Vagina (tissue), 2 donors: ENCODE data around the gene MAX. TPM values are rescaled to one million over a fixed set of nuclear protein-coding genes. Genes with fewer than 3 reads are reported as not detected.

Experiments used
- DNase-seq, 2 donors: peaks; one replicate each; pipeline ENCODE4 v3.0.0-alpha.2; 2017; ENCODE audit errors: extremely low spot score in 2 of 2
- H3K27ac ChIP-seq: fragments of 200-600 bp; sonication (generic); one replicate; pipeline ENCODE4 v1.5.1; 2019
- H3K27me3 ChIP-seq: fragments of 200-600 bp; sonication (generic); one replicate; pipeline ENCODE4 v1.5.1; 2019
- H3K36me3 ChIP-seq, 2 donors: fragments of 200-600 bp; sonication (generic); one replicate each; pipeline ENCODE4 v1.5.1; 2017 to 2019
- H3K4me1 ChIP-seq: fragments of 200-600 bp; sonication (generic); one replicate; pipeline ENCODE4 v1.5.1; 2019
- H3K4me3 ChIP-seq, 2 donors: fragments of 200-600 bp; sonication (generic); 1 replicate in 1 of 2; 2 replicates in 1 of 2; pipeline ENCODE4 v1.5.1; 2016 to 2019
- H3K9me3 ChIP-seq: fragments of 200-600 bp; sonication (generic); one replicate; pipeline ENCODE4 v1.5.1; 2019
- POLR2A ChIP-seq, 2 donors: fragments of 450-650 bp; IDR thresholded peaks; one replicate each; pipeline ENCODE4 v1.6.1; 2017; ENCODE audit warnings: antibody characterized with exemption in 2 of 2, mild to moderate bottlenecking in 2 of 2, moderate library complexity in 2 of 2
- POLR2AphosphoS5 ChIP-seq, 2 donors: sonication (generic); formaldehyde crosslinking; IDR thresholded peaks; one replicate each; pipeline ENCODE4 v1.9.0; 2017; ENCODE audit warnings: antibody characterized with exemption in 2 of 2, mild to moderate bottlenecking in 2 of 2, low read depth in 1 of 2; ENCODE audit not compliant: insufficient read depth in 1 of 2
- intact Hi-C: fragments of 100-400 bp; cut with DNase I; formaldehyde crosslinking; loops from one replicate; pipeline ENCODE4 v1.15.1; 2023
- total RNA-seq: library from RNA; depleted of rRNA; stranded (reverse); fragments of >200 nt; gene quantifications from one replicate; pipeline ENCODE4 v1.2.3, GENCODE V29; 2016
- TF ChIP-seq, protein P1 (sequence below), 3 experiments: fragments of 450-650 bp in 2 of 3; fragments of 200-600 bp in 1 of 3; sonication (generic) in 1 of 3; IDR thresholded peaks; one replicate each; pipeline ENCODE4 v1.5.1; 2017 to 2019; ENCODE audit warnings: antibody characterized with exemption in 3 of 3, mild to moderate bottlenecking in 2 of 3, moderate library complexity in 2 of 3

Gene MAX
- total RNA-seq, 1 donor from 2014 or later: 71.7 TPM

- no peaks in the 10 kb centered on the region for H3K27me3 ChIP-seq
- H3K4me3 ChIP-seq: no peak overlapping the region
- peaks cover 0 to 43% of the 10 kb centered on the region in 2 donors for H3K36me3 ChIP-seq
- intact Hi-C loops: no loop called here
- H3K9me3 ChIP-seq: no peaks in the 10 kb centered on the region
- H3K4me1 ChIP-seq: peaks cover 77% of the 10 kb centered on the region
- H3K27ac ChIP-seq: peak overlapping the region; percentile 66
- no peak for DNase-seq
- TF ChIP-seq, protein P1, sequence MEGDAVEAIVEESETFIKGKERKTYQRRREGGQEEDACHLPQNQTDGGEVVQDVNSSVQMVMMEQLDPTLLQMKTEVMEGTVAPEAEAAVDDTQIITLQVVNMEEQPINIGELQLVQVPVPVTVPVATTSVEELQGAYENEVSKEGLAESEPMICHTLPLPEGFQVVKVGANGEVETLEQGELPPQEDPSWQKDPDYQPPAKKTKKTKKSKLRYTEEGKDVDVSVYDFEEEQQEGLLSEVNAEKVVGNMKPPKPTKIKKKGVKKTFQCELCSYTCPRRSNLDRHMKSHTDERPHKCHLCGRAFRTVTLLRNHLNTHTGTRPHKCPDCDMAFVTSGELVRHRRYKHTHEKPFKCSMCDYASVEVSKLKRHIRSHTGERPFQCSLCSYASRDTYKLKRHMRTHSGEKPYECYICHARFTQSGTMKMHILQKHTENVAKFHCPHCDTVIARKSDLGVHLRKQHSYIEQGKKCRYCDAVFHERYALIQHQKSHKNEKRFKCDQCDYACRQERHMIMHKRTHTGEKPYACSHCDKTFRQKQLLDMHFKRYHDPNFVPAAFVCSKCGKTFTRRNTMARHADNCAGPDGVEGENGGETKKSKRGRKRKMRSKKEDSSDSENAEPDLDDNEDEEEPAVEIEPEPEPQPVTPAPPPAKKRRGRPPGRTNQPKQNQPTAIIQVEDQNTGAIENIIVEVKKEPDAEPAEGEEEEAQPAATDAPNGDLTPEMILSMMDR (IDR thresholded peaks at IDR 0.05): no peak
- TF ChIP-seq POLR2A (IDR thresholded peaks at IDR 0.05) (no peak), POLR2AphosphoS5 (IDR thresholded peaks at IDR 0.05; ENCODE audit: insufficient read depth in 1 of 2, low read depth in 1 of 2) (no peak)
These were observed 30.1 kb downstream of the MAX start for GRCh38 chr14:65072256-65072655.

DNA sequence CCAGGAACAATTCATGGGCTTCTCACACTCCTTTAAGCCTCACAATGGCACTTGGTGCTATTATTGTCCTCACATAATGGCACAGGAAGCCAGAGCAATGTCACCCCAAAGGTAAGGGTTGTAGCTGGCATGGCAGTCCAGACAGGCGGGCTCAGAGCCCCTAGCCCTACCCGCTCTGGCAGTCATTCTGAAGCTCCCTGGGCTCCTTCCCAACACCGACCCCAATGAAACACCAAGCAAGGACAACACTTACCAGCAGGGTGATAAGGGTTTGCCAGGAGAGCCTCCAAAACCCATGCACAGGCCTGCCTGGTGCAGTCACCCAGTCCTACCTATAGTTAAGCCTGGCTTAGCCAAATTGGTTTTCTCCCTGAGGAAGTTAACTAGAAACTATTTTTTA, 30.8 kb downstream of the MAX start:
- no peaks in the 10 kb centered on the region for H3K27me3 ChIP-seq
- TF ChIP-seq, protein P1 (IDR thresholded peaks at IDR 0.05): no peak
- no peak for TF ChIP-seq POLR2AphosphoS5 (IDR thresholded peaks at IDR 0.05; ENCODE audit: insufficient read depth in 1 of 2, low read depth in 1 of 2)
- TF ChIP-seq POLR2A (IDR thresholded peaks at IDR 0.05): no peak
- DNase-seq: no peak
- peaks cover 0 to 36% of the 10 kb centered on the region in 2 donors for H3K36me3 ChIP-seq
- no peaks in the 10 kb centered on the region for H3K9me3 ChIP-seq
- intact Hi-C loops: no loop called here
- H3K4me3 ChIP-seq: no peak overlapping the region
- peaks cover 77% of the 10 kb centered on the region for H3K4me1 ChIP-seq
- H3K27ac ChIP-seq: peak overlapping the region; percentile 66

GRCh38 chr14:65070471-65070976, 31.8 kb downstream of the MAX start:
- no peak for DNase-seq
- Histone ChIP-seq H3K4me1 (peaks cover 69% of the 10 kb centered on the region), H3K4me3 (no peak overlapping the region), H3K9me3 (no peaks in the 10 kb centered on the region), H3K27ac (no peak overlapping the region), H3K27me3 (no peaks in the 10 kb centered on the region), H3K36me3 (peaks cover 0 to 30% of the 10 kb centered on the region in 2 donors)
- TF ChIP-seq POLR2A (IDR thresholded peaks at IDR 0.05): no peak
- TF ChIP-seq, protein P1 (IDR thresholded peaks at IDR 0.05): no peak
- TF ChIP-seq POLR2AphosphoS5 (IDR thresholded peaks at IDR 0.05; ENCODE audit: insufficient read depth in 1 of 2, low read depth in 1 of 2): peak; percentile 21 to 35
- intact Hi-C loops: no loop called here

DNA sequence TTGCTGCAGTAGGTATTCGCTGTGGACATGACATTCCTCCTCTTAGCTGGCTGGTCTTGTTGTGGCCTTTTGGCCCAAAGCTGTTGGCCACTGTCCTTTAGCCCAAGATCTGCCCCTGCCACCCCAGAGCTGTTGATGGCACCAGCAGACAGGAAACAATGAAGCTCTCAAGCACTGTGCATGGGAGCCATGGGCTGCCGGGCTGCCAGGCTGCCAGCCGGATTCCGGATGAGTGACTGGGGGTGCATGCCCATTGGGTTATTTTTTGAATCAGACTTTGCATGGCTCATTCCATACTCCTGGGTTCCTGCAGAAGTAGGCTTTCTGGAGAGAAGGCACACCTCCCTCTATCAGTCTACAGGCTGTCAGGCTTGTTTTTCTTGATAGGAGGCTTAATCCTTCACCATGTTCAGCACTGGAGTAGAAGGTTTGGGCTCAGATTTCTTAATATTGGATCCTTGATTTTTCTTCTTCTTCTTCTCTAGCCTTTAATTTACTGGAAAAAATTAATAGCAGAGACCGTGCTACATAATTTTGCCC, 32.4 kb downstream of the MAX start:
- TF ChIP-seq POLR2AphosphoS5 (IDR thresholded peaks at IDR 0.05; ENCODE audit: insufficient read depth in 1 of 2, low read depth in 1 of 2) (no peak), POLR2A (IDR thresholded peaks at IDR 0.05) (no peak)
- TF ChIP-seq, protein P1 (IDR thresholded peaks at IDR 0.05): no peak
- intact Hi-C loops: no loop called here
- H3K36me3 ChIP-seq: peaks cover 0 to 32% of the 10 kb centered on the region in 2 donors
- H3K27me3 ChIP-seq: no peaks in the 10 kb centered on the region
- H3K4me1 ChIP-seq: peaks cover 64% of the 10 kb centered on the region
- H3K4me3 ChIP-seq: no peak overlapping the region
- no peaks in the 10 kb centered on the region for H3K9me3 ChIP-seq
- no peak overlapping the region for H3K27ac ChIP-seq
- no peak for DNase-seq

- H3K4me3 ChIP-seq: no peak overlapping the region
- peaks cover 29% of the 10 kb centered on the region for H3K4me1 ChIP-seq
- intact Hi-C loops: no loop called here
- H3K9me3 ChIP-seq: no peaks in the 10 kb centered on the region
- DNase-seq: no peak
- TF ChIP-seq POLR2A (IDR thresholded peaks at IDR 0.05) (no peak), POLR2AphosphoS5 (IDR thresholded peaks at IDR 0.05; ENCODE audit: insufficient read depth in 1 of 2, low read depth in 1 of 2) (no peak)
- TF ChIP-seq, protein P1 (IDR thresholded peaks at IDR 0.05): no peak
- H3K36me3 ChIP-seq: peaks cover 0 to 37% of the 10 kb centered on the region in 2 donors
- H3K27me3 ChIP-seq: no peaks in the 10 kb centered on the region
- H3K27ac ChIP-seq: peak overlapping the region; percentile 27
These were observed 36.6 kb downstream of the MAX start for GRCh38 chr14:65065719-65066118.
